HG03139 (cell line): Measurements from ENCODE around the gene KRTAP1-4.
"Not testable (repeated sequence)": the region's sequence is repeated elsewhere in the genome, so short reads cannot be mapped to it uniquely, and the experiment has no call there.

Source experiments
- ATAC-seq: cut with Tn5 transposase; IDR thresholded peaks from one replicate; pipeline ENCODE4 v1.9.1; 2021; ENCODE audit not compliant: unreplicated experiment

KRTAP1-4 gene, protein sequence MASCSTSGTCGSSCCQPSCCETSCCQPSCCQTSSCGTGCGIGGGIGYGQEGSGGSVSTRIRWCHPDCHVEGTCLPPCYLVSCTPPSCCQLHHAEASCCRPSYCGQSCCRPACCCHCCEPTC

DNA sequence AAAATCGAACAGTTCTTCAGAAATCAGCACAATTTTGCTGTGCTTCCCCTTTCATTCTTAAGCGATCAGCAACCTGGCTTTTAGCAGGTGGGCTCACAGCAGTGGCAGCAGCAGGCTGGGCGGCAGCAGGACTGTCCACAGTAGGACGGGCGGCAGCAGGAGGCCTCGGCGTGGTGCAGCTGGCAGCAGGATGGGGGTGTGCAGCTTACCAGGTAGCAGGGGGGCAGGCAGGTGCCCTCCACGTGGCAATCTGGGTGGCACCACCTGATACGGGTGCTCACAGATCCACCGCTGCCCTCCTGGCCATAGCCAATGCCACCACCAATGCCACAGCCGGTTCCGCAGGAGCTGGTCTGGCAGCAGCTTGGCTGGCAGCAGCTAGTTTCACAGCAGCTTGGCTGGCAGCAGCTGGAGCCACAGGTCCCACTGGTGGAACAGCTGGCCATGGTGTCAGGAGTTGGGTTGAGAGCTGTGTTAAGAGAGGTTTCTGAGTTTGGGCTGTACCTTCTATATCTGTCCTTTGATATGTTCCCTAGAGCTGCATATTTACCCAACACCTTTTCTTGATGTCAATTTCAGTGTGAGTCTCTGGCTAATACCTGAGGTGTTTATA, at the start of gene KRTAP1-4:
Gene KRTAP1-4, minus strand, starts transcription at position 563 of the 613 bp plus-strand sequence. Its CDS starts 117 bp downstream, at position 446.
- ATAC-seq, result no peak

DNA sequence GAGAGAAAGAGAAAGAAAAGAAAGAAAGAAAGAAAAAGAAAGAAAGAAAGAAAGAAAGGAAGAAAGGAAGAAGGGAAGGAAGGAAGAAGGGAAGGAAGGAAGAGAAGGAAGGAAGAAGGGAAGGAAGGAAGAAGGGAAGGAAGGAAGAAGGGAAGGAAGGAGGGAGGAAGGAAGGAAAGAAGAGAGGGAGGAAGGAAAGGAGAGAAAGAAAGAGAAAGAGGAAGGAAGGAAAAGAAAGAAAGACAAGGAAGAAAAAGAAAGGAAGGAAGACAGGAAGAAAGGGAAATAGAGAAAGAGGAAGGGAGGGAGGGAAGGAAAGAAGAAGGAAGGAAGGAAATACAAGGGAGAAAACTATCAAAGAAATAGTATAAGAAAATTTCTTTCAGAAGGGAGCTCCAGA, 46.8 kb upstream of the KRTAP1-4 start:
- ATAC-seq, result no peak

DNA sequence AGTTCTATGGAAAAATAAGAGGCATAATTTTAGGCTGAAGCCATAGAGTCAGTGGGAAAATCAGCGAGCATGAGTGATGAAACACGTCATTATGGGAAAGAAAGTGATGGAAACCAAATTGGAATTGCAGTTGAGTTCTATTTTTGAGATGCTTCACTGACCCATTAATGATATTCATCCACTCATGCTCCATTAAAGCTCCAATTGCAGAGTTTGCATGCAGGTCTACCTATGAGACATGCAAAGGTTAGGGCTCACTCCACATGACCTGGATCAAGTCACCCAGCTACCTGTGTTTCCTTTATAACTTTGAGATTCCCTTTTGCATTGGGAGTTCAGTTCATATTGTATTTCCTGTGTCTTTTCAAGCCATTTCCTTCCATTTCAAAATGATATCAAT, 43.7 kb upstream of the KRTAP1-4 start:
- ATAC-seq, result no peak

DNA sequence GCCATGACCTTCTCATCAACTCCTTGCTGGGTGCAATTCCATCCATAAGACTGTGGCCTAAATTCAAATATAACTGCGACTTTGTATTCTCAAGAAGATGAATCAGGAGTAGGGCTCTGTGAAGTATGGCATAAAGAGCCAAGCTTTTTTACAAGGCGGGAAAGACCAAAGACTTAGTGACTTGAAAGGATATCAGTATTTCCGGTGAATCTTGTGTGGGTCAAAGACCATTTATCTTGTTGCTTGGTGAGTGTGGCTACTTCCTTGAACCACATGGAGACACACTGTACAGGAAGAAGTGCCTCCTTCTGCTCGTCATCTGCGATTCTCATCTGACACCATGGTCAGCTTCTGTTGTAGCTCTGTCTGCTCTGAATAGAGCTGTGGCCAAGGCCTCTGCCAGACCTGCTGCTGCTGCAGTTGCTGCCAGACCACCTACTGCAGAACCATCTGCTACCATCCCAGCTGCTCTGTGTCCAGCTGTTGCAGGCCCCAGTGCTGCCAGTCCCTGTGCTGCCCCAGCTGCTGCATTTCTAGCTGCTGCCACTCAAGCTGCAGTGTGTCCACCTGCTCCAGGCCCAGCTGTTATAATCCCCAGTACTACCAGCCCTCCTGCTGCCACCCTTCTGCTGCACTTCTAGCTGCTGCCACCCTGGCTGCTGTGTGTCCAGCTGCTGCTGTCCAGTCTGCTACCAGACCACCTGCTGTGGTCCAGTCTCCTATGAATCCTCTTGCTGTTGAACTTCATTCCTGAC, 41.8 kb upstream of the KRTAP1-4 start:
- ATAC-seq, result no peak

DNA sequence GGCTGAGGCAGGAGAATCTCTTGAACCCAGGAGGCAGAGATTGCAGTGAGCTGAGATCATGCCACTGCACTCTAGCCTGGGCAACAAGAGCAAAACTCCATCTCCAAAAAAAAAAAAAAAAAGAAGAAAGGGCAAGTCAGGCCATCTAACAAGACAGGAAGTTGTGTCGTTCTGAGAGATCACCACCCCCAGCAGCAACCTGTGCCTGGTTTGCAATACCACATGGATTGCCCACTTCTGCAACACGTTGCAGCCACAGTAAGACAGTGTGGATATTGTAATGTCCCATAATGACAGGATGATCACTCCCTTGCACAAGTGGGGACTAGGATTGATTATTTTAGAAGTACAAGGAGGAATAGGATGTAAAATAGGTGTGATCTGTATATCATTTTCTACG, 39.0 kb upstream of the KRTAP1-4 start:
- ATAC-seq, result no peak

GRCh38 chr17:41067281-41067680, 37.3 kb upstream of the KRTAP1-4 start:
- ATAC-seq, result no peak

- no peak for ATAC-seq
Measured at GRCh38 chr17:41065829-41066624, 36.0 kb upstream of the KRTAP1-4 start, which contains the start of gene KRTAP2-4. Gene KRTAP2-4, minus strand, starts transcription at chr17:41065879. Its CDS starts 34 bp downstream, at chr17:41065845.

- ATAC-seq, result not testable (repeated sequence)
Measured at GRCh38 chr17:41065016-41065689, 35.2 kb upstream of the KRTAP1-4 start.

- ATAC-seq, result no peak
Measured at GRCh38 chr17:41064301-41064700, 34.3 kb upstream of the KRTAP1-4 start.

GRCh38 chr17:41063449-41063848, 33.5 kb upstream of the KRTAP1-4 start:
- no peak for ATAC-seq

GRCh38 chr17:41061964-41062363, 32.0 kb upstream of the KRTAP1-4 start:
- ATAC-seq, result no peak

- no peak for ATAC-seq
Measured at GRCh38 chr17:41060052-41060604, 30.1 kb upstream of the KRTAP1-4 start, which contains the start of gene KRTAP2-3. Gene KRTAP2-3, minus strand, starts transcription at chr17:41060114. Its CDS starts 64 bp downstream, at chr17:41060050.

DNA sequence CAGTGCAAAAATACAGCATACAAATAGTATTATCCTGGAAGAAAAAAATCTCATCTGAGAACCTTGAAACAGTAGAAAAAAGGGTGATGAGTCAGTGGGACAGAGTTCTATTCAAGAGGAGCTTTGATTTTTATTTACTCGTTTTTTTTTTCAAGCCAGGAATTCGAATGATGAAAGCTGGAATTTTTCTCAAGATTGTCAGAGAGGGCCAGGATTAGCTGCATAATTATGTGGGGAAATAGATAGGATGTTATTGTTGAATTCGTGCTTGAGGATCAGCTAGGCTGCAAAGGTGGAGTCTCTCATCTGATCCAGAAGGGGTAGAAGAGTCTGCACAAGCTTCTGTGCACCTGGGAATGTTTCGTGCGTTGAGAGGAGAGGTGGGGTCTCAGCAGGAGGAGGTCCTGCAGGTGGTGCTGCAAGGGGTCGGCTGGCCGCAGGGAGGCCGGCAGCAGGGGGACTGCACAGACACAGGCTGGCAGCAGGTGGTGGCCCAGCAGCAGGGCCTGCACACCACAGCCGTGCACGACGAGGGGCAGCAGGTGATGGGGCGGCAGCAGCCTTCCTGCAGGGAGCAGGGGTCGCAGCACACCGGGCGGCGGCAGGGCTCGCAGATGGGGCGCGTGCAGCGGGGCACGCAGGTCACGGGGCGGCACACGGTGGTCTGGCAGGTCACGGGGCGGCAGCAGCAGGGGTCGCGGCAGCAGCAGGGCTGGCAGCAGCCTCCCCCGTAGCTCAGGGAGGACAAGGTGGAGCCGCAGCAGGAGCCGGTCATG, 29.5 kb upstream of the KRTAP1-4 start:
- ATAC-seq, result not testable (repeated sequence)

GRCh38 chr17:41058741-41059140, 28.7 kb upstream of the KRTAP1-4 start:
- no peak for ATAC-seq

GRCh38 chr17:41057547-41057946, 27.6 kb upstream of the KRTAP1-4 start:
- no peak for ATAC-seq

GRCh38 chr17:41055130-41055529, 25.1 kb upstream of the KRTAP1-4 start, which contains the start of gene KRTAP2-2:
Gene KRTAP2-2, minus strand, starts transcription at chr17:41055230. Its CDS starts 19 bp downstream, at chr17:41055211.
- not testable (repeated sequence) for ATAC-seq

- ATAC-seq, result not testable (repeated sequence)
Measured at GRCh38 chr17:41054556-41054955, 24.6 kb upstream of the KRTAP1-4 start.

- no peak for ATAC-seq
Measured at GRCh38 chr17:41054025-41054424, 24.0 kb upstream of the KRTAP1-4 start.

- no peak for ATAC-seq
Measured at GRCh38 chr17:41052566-41052965, 22.6 kb upstream of the KRTAP1-4 start.
